ENCODE data around the gene ADAMTS14. TPM values are rescaled to one million over a fixed set of nuclear protein-coding genes. Genes with fewer than 3 reads are reported as not detected.
"Not testable (repeated sequence)": the region's sequence is repeated elsewhere in the genome, so short reads cannot be mapped to it uniquely, and the experiment has no call there.

ADAMTS14 gene
- total RNA-seq, 1 experiment from 2014 or later = not detected

DNA sequence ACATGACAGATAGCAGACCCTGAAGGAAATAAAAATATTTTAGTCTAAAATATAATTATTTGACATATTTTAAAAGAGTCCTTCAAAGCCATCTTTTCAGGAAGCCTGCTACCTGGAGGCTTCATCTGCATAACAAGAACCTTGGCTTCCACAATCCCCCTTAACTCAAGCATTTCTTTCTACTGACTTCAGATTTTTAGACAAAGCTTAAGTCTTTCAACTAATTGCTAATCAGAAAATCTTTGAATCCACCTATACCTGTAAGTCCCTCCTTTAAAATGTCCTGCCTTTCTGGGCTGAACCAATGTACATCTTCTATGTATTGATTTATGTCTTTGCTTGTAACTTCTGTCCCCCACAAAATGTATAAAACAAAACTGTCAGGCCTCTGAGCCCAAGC, 46.2 kb upstream of the ADAMTS14 start:
- Histone ChIP-seq H3K27me3 (replicated peaks; ENCODE audit: control insufficient read depth, insufficient read depth, low read length) (no peaks in the 10 kb centered on the region), H3K9me3 (peaks cover 14% of the 10 kb centered on the region), H3K4me1 (no peaks in the 10 kb centered on the region), H3K4me3 (ENCODE audit: low read depth, low read length) (no peak overlapping the region), H3K36me3 (ENCODE audit: control insufficient read depth, insufficient read depth, low read length) (no peaks in the 10 kb centered on the region)
- Mint-ChIP-seq H3K27ac (ENCODE audit: unreplicated experiment) (no peak overlapping the region), H3K4me3 (ENCODE audit: unreplicated experiment) (no peak overlapping the region), H3K4me1 (ENCODE audit: low read depth, unreplicated experiment) (no peaks in the 10 kb centered on the region), H3K36me3 (ENCODE audit: insufficient read depth, unreplicated experiment) (no peaks in the 10 kb centered on the region), H3K27me3 (ENCODE audit: insufficient read depth, unreplicated experiment) (peaks cover 7% of the 10 kb centered on the region), H3K9me3 (ENCODE audit: unreplicated experiment) (peaks cover 19% of the 10 kb centered on the region)
- CTCF ChIA-PET = no interaction called here
- no TSS peak for BruUV-seq (replicated peaks)
- no peak for TF ChIP-seq CTCF (IDR thresholded peaks at IDR 0.05; ENCODE audit: insufficient read depth in 1 of 2, low read depth in 1 of 2, low read length in 1 of 2, severe bottlenecking in 1 of 2, unreplicated experiment in 1 of 2)
- intact Hi-C loops (cut with micrococcal nuclease; ENCODE audit: unreplicated experiment) = no loop called here
- POLR2A ChIA-PET = no interaction called here
- no peak for DNase-seq

DNA sequence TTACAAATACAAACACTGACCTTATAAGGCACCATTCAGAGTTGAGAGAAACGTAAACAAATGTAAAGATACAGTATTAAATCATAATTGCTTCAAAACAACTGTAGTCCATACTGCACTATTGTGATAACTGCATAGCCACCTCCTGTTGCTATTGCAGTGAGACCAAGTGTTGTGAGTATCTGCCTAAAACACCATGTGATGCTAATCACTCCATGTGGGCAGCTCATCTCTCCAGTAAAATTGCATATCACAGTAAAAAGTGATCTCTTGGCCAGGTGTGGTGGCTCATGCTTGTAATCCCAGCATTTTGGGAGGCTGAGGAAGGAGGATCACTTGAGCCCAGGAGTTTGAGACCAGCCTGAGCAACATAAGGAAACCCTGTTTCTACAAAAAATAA, 43.0 kb upstream of the ADAMTS14 start:
- Mint-ChIP-seq H3K4me1 (ENCODE audit: low read depth, unreplicated experiment) (no peaks in the 10 kb centered on the region), H3K9me3 (ENCODE audit: unreplicated experiment) (peaks cover 9% of the 10 kb centered on the region), H3K4me3 (ENCODE audit: unreplicated experiment) (no peak overlapping the region), H3K27ac (ENCODE audit: unreplicated experiment) (no peak overlapping the region), H3K36me3 (ENCODE audit: insufficient read depth, unreplicated experiment) (no peaks in the 10 kb centered on the region), H3K27me3 (ENCODE audit: insufficient read depth, unreplicated experiment) (peaks cover 15% of the 10 kb centered on the region)
- intact Hi-C loops (cut with micrococcal nuclease; ENCODE audit: unreplicated experiment) = no loop called here
- POLR2A ChIA-PET = no interaction called here
- Histone ChIP-seq H3K27me3 (replicated peaks; ENCODE audit: control insufficient read depth, insufficient read depth, low read length) (no peaks in the 10 kb centered on the region), H3K36me3 (ENCODE audit: control insufficient read depth, insufficient read depth, low read length) (no peaks in the 10 kb centered on the region), H3K9me3 (peaks cover 7% of the 10 kb centered on the region; the same call in 1 of the 2 replicates), H3K4me3 (ENCODE audit: low read depth, low read length) (no peak overlapping the region), H3K4me1 (no peaks in the 10 kb centered on the region)
- CTCF ChIA-PET = no interaction called here
- no TSS peak for BruUV-seq (replicated peaks)
- TF ChIP-seq CTCF (IDR thresholded peaks at IDR 0.05; ENCODE audit: insufficient read depth in 1 of 2, low read depth in 1 of 2, low read length in 1 of 2, severe bottlenecking in 1 of 2, unreplicated experiment in 1 of 2) = no peak
- DNase-seq = no peak

DNA sequence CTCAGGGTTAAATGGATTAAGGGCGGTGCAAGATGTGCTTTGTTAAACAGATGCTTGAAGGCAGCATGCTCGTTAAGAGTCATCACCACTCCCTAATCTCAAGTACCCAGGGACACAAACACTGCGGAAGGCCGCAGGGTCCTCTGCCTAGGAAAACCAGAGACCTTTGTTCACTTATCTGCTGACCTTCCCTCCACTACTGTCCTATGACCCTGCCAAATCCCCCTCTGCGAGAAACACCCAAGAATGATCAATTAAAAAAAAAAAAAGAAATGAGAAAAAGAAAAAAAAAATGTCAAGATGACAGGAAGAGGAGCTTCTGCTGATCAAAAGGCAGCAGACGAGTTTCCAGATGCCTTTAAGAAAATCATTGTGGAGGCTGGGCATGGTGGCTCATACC, 40.6 kb upstream of the ADAMTS14 start:
- H3K36me3 ChIP-seq (ENCODE audit: control insufficient read depth, insufficient read depth, low read length); H3K27ac Mint-ChIP-seq (ENCODE audit: unreplicated experiment); H3K4me3 ChIP-seq (ENCODE audit: low read depth, low read length); H3K4me1 ChIP-seq; BruUV-seq (replicated peaks); H3K36me3 Mint-ChIP-seq (ENCODE audit: insufficient read depth, unreplicated experiment); H3K4me3 Mint-ChIP-seq (ENCODE audit: unreplicated experiment); DNase-seq; H3K27me3 ChIP-seq (replicated peaks; ENCODE audit: control insufficient read depth, insufficient read depth, low read length); POLR2A ChIA-PET; intact Hi-C loops (cut with micrococcal nuclease; ENCODE audit: unreplicated experiment); H3K4me1 Mint-ChIP-seq (ENCODE audit: low read depth, unreplicated experiment); H3K9me3 Mint-ChIP-seq (ENCODE audit: unreplicated experiment); H3K9me3 ChIP-seq: not testable (repeated sequence)
- peaks cover 12% of the 10 kb centered on the region for H3K27me3 Mint-ChIP-seq (ENCODE audit: insufficient read depth, unreplicated experiment)
- CTCF ChIA-PET = interaction anchor here (0.6 to 0.7 kb wide), 2 partner anchors 39 to 239 kb away, joined by 3 to 4 read pairs; no protein-coding TSS in a partner anchor

GRCh38 chr10:70634011-70634410, 38.3 kb upstream of the ADAMTS14 start:
- H3K27ac Mint-ChIP-seq (ENCODE audit: unreplicated experiment) = no peak overlapping the region
- Histone ChIP-seq H3K4me3 (ENCODE audit: low read depth, low read length) (no peak overlapping the region), H3K9me3 (peaks cover 5% of the 10 kb centered on the region; the same call in 1 of the 2 replicates), H3K36me3 (ENCODE audit: control insufficient read depth, insufficient read depth, low read length) (no peaks in the 10 kb centered on the region), H3K27me3 (replicated peaks; ENCODE audit: control insufficient read depth, insufficient read depth, low read length) (no peaks in the 10 kb centered on the region), H3K4me1 (no peaks in the 10 kb centered on the region)
- H3K9me3 Mint-ChIP-seq (ENCODE audit: unreplicated experiment) = peaks cover 9% of the 10 kb centered on the region
- no peak for DNase-seq
- ChIA-PET CTCF (no interaction called here), POLR2A (no interaction called here)
- peaks cover 9% of the 10 kb centered on the region for H3K27me3 Mint-ChIP-seq (ENCODE audit: insufficient read depth, unreplicated experiment)
- H3K36me3 Mint-ChIP-seq (ENCODE audit: insufficient read depth, unreplicated experiment) = no peaks in the 10 kb centered on the region
- no TSS peak for BruUV-seq (replicated peaks)
- intact Hi-C loops (cut with micrococcal nuclease; ENCODE audit: unreplicated experiment) = no loop called here
- H3K4me1 Mint-ChIP-seq (ENCODE audit: low read depth, unreplicated experiment) = no peaks in the 10 kb centered on the region
- no peak for TF ChIP-seq CTCF (IDR thresholded peaks at IDR 0.05; ENCODE audit: insufficient read depth in 1 of 2, low read depth in 1 of 2, low read length in 1 of 2, severe bottlenecking in 1 of 2, unreplicated experiment in 1 of 2)
- H3K4me3 Mint-ChIP-seq (ENCODE audit: unreplicated experiment) = no peak overlapping the region

DNA sequence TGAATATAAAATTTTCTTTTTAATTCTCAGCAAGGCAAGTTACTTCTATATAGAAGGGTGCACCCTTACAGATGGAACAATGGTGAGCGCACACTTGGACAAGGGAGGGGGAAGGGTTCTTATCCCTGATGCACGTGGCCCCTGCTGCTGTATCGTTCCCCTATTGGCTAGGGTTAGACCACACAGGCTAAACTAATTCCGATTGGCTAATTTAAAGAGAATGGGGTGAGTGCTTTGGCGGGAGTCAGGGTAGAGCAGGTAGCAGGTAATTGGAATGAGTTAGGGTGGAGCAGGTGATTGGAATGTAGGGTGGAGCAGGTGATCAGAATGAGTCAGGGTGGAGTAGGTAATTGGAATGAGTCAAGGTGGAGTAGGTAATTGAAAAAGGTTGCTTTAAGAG, 37.8 kb upstream of the ADAMTS14 start:
- DNase-seq; POLR2A ChIA-PET; H3K9me3 Mint-ChIP-seq (ENCODE audit: unreplicated experiment); H3K36me3 ChIP-seq (ENCODE audit: control insufficient read depth, insufficient read depth, low read length); H3K27me3 Mint-ChIP-seq (ENCODE audit: insufficient read depth, unreplicated experiment); H3K4me1 ChIP-seq; H3K27me3 ChIP-seq (replicated peaks; ENCODE audit: control insufficient read depth, insufficient read depth, low read length); H3K27ac Mint-ChIP-seq (ENCODE audit: unreplicated experiment); intact Hi-C loops (cut with micrococcal nuclease; ENCODE audit: unreplicated experiment); H3K36me3 Mint-ChIP-seq (ENCODE audit: insufficient read depth, unreplicated experiment); H3K9me3 ChIP-seq; H3K4me3 ChIP-seq (ENCODE audit: low read depth, low read length); H3K4me1 Mint-ChIP-seq (ENCODE audit: low read depth, unreplicated experiment); H3K4me3 Mint-ChIP-seq (ENCODE audit: unreplicated experiment); CTCF ChIA-PET; BruUV-seq (replicated peaks): not testable (repeated sequence)

Measured in Caco-2 (cell line).